ENCODE results near the gene ABCA5.

- TF ChIP-seq BHLHE40 (IDR thresholded peaks at IDR 0.05; ENCODE audit: low read length) = no peak
- no peak for TF ChIP-seq SETDB1 (IDR thresholded peaks at IDR 0.05; ENCODE audit: low read length)
- TF ChIP-seq, protein P1, sequence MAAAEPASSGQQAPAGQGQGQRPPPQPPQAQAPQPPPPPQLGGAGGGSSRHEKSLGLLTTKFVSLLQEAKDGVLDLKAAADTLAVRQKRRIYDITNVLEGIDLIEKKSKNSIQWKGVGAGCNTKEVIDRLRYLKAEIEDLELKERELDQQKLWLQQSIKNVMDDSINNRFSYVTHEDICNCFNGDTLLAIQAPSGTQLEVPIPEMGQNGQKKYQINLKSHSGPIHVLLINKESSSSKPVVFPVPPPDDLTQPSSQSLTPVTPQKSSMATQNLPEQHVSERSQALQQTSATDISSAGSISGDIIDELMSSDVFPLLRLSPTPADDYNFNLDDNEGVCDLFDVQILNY (CRISPR knock-in tag; IDR thresholded peaks at IDR 0.05) = no peak
- TF ChIP-seq, protein P2, sequence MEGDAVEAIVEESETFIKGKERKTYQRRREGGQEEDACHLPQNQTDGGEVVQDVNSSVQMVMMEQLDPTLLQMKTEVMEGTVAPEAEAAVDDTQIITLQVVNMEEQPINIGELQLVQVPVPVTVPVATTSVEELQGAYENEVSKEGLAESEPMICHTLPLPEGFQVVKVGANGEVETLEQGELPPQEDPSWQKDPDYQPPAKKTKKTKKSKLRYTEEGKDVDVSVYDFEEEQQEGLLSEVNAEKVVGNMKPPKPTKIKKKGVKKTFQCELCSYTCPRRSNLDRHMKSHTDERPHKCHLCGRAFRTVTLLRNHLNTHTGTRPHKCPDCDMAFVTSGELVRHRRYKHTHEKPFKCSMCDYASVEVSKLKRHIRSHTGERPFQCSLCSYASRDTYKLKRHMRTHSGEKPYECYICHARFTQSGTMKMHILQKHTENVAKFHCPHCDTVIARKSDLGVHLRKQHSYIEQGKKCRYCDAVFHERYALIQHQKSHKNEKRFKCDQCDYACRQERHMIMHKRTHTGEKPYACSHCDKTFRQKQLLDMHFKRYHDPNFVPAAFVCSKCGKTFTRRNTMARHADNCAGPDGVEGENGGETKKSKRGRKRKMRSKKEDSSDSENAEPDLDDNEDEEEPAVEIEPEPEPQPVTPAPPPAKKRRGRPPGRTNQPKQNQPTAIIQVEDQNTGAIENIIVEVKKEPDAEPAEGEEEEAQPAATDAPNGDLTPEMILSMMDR (IDR thresholded peaks at IDR 0.05 in 2 of 3, conservative IDR thresholded peaks at IDR 0.05 in 1 of 3; ENCODE audit: insufficient read depth in 2 of 3, low read depth in 1 of 3, low read length in 3 of 3) = no peak
- TF ChIP-seq, protein P3, sequence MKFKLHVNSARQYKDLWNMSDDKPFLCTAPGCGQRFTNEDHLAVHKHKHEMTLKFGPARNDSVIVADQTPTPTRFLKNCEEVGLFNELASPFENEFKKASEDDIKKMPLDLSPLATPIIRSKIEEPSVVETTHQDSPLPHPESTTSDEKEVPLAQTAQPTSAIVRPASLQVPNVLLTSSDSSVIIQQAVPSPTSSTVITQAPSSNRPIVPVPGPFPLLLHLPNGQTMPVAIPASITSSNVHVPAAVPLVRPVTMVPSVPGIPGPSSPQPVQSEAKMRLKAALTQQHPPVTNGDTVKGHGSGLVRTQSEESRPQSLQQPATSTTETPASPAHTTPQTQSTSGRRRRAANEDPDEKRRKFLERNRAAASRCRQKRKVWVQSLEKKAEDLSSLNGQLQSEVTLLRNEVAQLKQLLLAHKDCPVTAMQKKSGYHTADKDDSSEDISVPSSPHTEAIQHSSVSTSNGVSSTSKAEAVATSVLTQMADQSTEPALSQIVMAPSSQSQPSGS (CRISPR knock-in tag; IDR thresholded peaks at IDR 0.05) = no peak
- TF ChIP-seq PHF8 (IDR thresholded peaks at IDR 0.05; ENCODE audit: borderline replicate concordance, low read length) = no peak
- TF ChIP-seq ZSCAN32 (CRISPR knock-in tag; IDR thresholded peaks at IDR 0.05) = no peak
- no peak for TF ChIP-seq REST (IDR thresholded peaks at IDR 0.05; ENCODE audit: borderline replicate concordance)
- TF ChIP-seq REST (CRISPR knock-in tag; IDR thresholded peaks at IDR 0.05; ENCODE audit: low read depth) = no peak
- no peak for TF ChIP-seq CREB5 (CRISPR knock-in tag; IDR thresholded peaks at IDR 0.05)
- TF ChIP-seq, protein P4, sequence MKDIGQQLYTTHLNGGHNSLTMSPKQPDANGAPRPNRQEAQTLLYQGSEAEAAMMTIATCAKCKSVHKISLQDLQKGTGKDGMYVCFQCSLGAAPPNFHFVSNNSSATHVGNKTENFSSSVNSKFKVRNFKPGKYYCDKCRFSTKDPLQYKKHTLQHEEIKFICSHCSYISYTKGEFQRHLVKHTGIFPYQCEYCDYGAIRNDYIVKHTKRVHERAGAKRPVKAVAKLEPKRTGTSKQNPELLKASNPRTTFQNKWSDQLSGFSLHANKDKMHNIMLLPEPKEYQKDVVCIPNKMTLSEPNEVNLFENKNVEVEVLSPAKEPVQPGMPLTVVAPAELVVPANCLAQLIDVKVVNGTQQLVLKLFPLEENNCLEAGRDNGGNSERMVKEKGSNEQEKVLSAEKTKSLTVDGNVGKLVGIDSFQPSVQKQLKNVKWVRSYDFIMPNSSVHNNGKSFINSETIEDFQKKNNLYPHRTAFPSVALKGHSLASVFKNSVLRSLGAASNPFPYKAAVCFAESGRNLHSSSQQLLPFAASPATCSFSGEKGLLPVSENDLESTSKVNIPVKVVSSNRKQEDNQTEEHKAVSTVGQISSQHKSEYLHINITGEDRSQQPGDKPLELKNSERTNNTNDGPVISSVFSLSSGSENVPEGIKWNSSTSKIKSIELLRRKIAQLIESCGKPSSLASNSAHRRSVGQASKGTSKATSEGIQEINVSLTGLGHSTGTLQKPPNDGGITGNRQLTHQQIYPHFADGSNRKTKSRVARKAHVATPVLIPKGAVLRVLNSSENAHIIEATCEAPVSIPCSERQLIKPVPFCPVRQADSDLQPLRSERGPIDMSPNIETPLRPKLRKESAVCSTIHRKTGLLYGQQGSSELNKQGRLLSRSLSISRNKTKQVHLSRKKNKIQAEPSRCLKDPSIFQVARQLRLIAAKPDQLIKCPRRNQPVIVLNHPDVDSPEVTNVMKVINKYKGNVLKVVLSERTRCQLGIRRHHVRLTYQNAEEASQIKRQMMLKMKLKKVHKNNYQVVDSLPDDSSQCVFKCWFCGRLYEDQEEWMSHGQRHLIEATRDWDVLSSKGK (CRISPR knock-in tag; IDR thresholded peaks at IDR 0.05) = no peak
- no peak for TF ChIP-seq NFE2 (IDR thresholded peaks at IDR 0.05; ENCODE audit: low read depth)
- TF ChIP-seq NFYB (IDR thresholded peaks at IDR 0.05; ENCODE audit: extremely low read depth, insufficient read length) = no peak
Measured at GRCh38 chr17:69265873-69266272, 61.1 kb downstream of the ABCA5 start.
